ENCODE data around the gene PRR23C.

PRR23C gene

DNA sequence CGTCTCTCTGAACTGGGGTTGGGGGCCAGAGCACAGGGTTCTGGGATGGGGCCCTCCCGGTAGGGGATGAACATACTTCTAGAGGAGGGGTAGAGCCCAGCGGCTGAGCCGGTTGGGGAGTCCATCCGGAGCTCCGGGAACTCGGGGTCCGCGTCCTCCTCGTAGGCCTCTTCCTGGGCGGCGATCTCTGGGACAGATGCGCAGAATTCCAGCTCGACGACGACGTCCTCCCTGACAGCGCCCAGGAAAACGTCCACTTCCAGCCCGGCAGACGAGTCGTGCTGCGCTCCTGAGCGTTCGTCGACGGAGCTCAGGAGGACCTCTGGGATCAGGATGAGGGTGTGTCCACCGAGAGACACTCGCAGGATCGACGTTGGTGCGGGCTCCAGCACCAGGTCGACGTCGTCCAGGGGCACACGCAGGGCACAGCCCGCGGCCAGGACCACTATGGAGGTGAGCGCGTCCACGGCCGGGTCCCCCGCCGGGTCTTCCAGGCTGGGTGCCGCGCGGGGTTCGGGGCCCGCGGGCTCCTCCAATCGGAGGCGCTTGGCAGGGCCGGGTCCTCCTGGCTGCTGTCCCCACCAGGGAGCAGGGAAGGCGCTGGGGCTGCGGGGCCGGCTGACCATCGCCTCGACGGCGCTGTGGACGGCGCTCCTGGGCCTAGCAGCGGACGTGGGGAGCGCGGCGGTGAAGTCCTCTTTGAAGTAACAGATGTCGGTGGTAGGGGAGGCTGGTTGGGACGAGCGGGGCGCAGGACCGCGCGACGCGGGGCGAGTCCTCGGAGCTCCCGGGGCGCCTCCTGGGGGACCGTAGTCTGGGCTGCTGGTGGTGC, 24.4 kb downstream of the PRR23C start:
- no peak overlapping the region for H3K27ac Mint-ChIP-seq
- H3K9me3 Mint-ChIP-seq, result peaks cover 7 to 11% of the 10 kb centered on the region in 2 donors
- DNase-seq, result no peak
- no peaks in the 10 kb centered on the region for H3K4me1 Mint-ChIP-seq
- peak; percentile 40 for ATAC-seq
- no peak overlapping the region for H3K4me3 Mint-ChIP-seq
- peaks cover 17% of the 10 kb centered on the region for H3K27me3 Mint-ChIP-seq

DNA sequence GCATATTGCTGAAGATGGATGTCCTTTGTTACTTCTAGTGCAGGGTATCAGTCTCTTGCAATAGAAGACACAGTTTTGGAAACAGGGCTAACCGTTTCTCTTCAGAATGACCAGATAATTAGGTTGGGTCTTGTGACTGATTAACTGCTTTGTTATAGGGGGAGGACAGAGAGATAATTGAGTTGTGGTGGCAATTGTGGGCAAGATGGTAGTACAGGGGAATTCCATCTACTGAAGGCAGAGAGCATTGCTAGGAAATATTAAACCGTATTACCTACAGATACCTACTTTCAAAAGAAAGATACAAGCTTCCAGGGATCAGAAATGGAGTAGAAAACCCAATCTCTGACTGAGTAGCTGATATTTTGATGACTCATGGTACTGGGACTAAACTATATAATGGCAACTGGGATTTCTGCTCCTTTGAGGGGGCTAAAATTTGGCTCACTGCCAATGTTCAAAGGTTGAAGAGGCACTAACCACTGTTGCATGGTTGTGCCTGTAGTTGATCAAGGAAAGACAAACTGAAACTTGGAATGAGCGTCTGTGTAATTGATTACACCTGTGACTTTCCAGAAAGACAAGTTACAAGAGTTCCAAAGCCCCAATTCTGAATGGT, 28.2 kb downstream of the PRR23C start:
- DNase-seq, result no peak
- no peaks in the 10 kb centered on the region for H3K4me1 Mint-ChIP-seq
- peaks cover 10 to 12% of the 10 kb centered on the region in 2 donors for H3K9me3 Mint-ChIP-seq
- no peak overlapping the region for H3K27ac Mint-ChIP-seq
- H3K27me3 Mint-ChIP-seq, result peaks cover 19% of the 10 kb centered on the region
- H3K4me3 Mint-ChIP-seq, result no peak overlapping the region
- ATAC-seq, result no peak

DNA sequence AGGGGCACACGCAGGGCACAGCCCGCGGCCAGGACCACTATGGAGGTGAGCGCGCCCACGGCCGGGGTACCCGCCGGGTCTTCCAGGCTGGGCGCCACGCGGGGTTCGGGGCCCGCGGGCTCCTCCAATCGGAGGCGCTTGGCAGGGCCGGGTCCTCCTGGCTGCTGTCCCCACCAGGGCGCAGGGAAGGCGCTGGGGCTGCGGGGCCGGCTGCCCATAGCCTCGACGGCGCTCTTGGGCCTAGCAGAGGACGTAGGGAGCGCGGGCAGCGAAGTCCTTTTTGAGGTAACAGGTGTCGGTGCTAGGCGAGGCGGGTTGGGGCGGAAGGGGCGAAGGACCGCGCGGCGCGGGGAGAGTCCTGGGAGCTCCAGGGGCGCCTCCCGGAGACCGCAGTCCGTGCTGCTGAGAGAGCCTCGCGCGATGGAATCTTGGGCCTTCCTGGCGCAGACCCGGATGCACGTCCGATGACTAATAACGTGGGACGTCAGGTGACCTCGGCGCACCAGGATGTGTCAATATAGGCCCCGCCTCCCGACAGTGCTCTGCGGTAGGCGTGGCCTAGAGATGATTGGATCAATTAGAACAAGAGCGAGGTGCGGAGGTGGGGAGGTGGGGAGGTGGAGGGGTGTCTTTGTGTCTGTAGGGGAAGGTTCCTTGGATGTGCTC, 38.5 kb downstream of the PRR23C start, which contains the start of gene PRR23A:
PRR23A (minus strand) TSS at position 218 of the 666 bp plus-strand sequence; CDS start at position 218, 0 bp downstream.
- Mint-ChIP-seq H3K4me1 (no peaks in the 10 kb centered on the region), H3K4me3 (no peak within 1 kb of the TSS), H3K27ac (no peak within 1 kb of the TSS), H3K27me3 (peaks cover 12% of the 10 kb centered on the region), H3K9me3 (peaks cover 7 to 37% of the 10 kb centered on the region in 2 donors)
- DNase-seq (no peak), ATAC-seq (peak; percentile 39)

GRCh38 chr3:139005356-139005993, 39.2 kb downstream of the PRR23C start:
- no peak for ATAC-seq
- peaks cover 15% of the 10 kb centered on the region for H3K27me3 Mint-ChIP-seq

DNA sequence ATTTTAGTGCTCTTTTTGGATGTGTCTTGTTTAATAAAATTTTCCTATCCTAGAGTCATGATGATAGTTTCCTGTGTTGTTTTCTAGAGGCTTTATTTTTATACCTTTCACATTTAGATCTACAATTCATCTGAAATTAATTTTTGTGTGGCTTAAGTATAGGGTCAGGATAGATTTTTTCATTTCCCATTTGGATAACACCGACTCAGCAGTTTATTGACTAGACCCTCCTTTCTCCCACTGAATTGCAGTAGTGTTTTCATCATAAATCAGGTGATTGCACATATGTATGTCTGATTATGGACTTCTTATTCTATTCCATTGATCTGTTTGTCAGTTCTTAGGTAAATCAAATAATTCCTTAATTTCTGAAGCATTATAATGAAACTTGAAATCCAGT, 49.0 kb downstream of the PRR23C start:
- H3K4me1 Mint-ChIP-seq, result no peaks in the 10 kb centered on the region
- ATAC-seq (no peak), DNase-seq (no peak)
- H3K9me3 Mint-ChIP-seq, result peaks cover 0 to under 1% of the 10 kb centered on the region in 2 donors
- H3K4me3 Mint-ChIP-seq, result no peak overlapping the region
- H3K27me3 Mint-ChIP-seq, result peaks cover 55% of the 10 kb centered on the region
- H3K27ac Mint-ChIP-seq, result no peak overlapping the region

More at GRCh38 chr3:139005356-139005993, 39.2 kb downstream of the PRR23C start:
- Mint-ChIP-seq H3K4me3 (no peak overlapping the region), H3K4me1 (no peaks in the 10 kb centered on the region), H3K9me3 (peaks cover 10 to 38% of the 10 kb centered on the region in 2 donors), H3K27ac (no peak overlapping the region)
- no peak for DNase-seq

Data from stimulated activated naive CD8-positive, alpha-beta T cell treated with anti-CD3 and anti-CD28 coated beads, Interleukin-15, amount 100 ng/mL, for 72 hours (primary cell).